Erythroblast (primary cell): ENCODE results near the gene ATRIP.

Experiments used
- GATA1 ChIP-seq: IDR thresholded peaks from 2 replicates; pipeline ENCODE4 v1.6.1; 2011; ENCODE audit warnings: low read depth, mild to moderate bottlenecking, control low read depth, low read length, moderate library complexity
- POLR2A ChIP-seq: IDR thresholded peaks from 2 replicates; pipeline ENCODE4 v1.6.1; 2011; ENCODE audit warnings: mild to moderate bottlenecking, low read length

DNA sequence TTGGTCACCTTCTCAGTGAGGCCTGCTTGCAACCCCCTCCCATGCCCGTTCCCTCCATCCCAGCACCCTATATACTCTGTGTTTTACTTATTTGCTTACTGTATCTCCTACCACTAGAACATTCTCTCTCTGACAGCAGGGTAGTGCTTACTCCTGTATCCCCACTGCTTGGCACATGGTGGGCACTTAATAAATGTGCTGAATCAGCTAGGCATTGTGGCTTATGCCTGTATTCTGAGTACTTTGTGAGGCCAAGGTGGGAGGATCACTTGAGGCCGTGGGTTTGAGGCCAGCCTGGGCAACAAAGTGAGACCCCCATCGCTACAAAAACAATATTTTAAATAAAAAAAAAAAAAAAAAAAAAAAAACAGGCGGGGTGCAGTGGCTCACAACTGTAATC lies 65.0 kb downstream of the ATRIP start:
- no peak for TF ChIP-seq GATA1
- TF ChIP-seq POLR2A: no peak
